Erythroblast (primary cell): ENCODE results near the gene TENT5C.

Source experiments
- GATA1 ChIP-seq: IDR thresholded peaks from 2 replicates; pipeline ENCODE4 v1.6.1; 2011; ENCODE audit warnings: low read depth, mild to moderate bottlenecking, control low read depth, low read length, moderate library complexity
- POLR2A ChIP-seq: IDR thresholded peaks from 2 replicates; pipeline ENCODE4 v1.6.1; 2011; ENCODE audit warnings: mild to moderate bottlenecking, low read length

- TF ChIP-seq POLR2A (no peak), GATA1 (no peak)
These were observed 5.4 kb upstream of the TENT5C start for GRCh38 chr1:117600325-117600943.
